Endometrial microvascular endothelial cells (primary cell): ENCODE data around the gene KLRK1. TPM values are rescaled to one million over a fixed set of nuclear protein-coding genes. Genes with fewer than 3 reads are reported as not detected.
"Not testable (repeated sequence)": the region's sequence is repeated elsewhere in the genome, so short reads cannot be mapped to it uniquely, and the experiment has no call there.

Experiments used
- in situ Hi-C: cut with HindIII; loops from 2 replicates; pipeline ENCODE4 v1.10.0; 2017; ENCODE audit warnings: low sequenced_read_pairs, low pct_unique_long_range_greater_than_20kb; ENCODE audit errors: inconsistent ontology term
- total RNA-seq: library from RNA; depleted of rRNA; stranded (reverse); fragments of >200 nt; gene quantifications from one replicate; pipeline ENCODE4 v1.2.3, GENCODE V29; 2015; ENCODE audit errors: inconsistent ontology term

Gene KLRK1
- total RNA-seq, 1 donor from 2014 or later: not detected

DNA sequence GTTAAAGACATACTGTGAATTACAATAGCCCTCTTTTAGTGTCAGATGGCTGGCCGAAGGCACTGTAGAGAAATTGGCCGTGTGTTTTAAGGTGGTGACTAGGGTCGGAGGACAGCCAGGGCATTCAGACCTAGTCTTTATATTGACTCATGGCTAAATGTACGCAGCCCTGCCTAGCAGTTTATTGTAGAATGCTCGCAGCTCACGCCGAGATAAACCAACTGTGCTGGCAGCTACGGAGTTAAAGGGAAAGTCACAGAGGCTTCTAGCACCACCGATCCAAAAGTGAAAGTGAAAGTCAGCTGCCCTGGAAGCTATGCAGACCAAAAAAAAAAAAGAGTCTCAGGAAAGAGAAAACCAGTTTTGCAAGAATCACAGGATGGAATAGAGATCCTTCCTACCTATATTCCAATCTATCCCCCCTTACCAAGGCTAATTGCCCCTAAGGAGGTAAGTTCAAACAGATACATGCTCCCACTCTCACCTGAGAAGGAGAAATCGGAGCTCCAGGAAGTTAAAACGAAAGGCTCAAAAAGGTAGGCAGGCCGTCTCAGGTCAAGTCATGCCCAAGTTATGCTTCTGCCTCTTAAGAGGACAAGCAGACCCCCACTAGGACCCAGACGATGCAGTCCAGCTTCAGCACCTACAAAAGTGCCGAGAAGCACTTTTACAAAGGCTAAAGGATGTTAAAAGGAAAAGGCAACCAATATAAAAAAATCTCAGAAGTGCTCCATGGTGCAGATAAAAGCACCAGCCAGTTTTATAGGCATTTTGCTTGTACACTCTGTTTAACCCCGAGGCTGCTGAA is 24.8 kb downstream of the KLRK1 start:
- in situ Hi-C loops: no loop called here

DNA sequence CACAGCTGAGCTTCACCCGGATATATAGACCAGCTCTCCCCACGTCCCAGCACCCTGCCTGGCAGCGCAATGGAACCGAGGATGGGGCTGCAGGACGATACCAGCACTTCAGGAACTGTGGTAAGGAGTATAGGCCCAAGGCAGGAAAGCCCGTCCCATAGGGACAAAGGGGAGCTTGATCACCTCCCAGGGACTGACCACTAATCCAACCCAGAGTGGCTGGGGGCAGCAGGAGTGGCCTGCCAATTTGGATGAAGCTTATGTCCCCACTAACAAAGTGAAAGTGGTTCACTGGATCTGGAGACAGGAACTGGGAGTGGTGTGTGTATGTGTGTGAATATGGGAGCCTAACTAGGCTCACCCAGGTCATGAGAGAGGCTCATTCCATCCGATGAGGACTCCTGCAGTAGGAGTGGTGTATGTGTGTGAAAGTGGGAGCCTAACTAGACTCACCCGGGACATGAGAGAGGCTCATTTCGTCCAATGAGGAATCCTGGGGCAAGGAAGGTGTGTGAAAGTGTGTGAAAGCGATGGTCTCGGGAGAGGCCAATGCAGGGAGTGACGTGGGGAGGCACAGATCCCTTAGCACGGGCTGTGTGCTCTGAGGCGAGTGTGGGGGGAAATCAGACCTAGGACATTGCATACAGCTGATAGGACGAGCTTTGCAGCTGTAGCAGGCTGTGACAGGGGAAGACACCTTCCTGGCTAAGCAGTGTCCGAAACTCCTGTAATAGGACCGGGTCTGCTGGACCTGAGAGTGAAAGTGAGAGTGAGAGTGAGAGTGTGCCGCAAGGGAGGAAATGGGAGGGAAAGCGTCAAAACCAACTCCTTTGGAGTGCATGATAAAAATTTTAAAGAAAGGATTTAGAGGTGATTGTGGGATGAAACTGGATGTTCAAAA is 25.7 kb downstream of the KLRK1 start:
- in situ Hi-C loops: no loop called here

DNA sequence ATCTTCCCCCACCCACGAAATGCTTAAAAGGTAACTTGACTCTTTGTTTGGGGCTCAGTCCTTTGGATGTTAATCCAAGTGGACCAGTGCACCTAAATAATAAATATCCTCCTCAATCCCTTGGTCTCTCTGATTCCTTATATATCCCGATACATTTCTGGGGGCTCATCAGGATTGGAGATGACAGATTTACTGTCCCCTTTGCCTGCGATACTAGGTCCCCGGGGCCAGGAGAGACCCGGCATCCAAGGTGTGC is 26.3 kb downstream of the KLRK1 start:
- in situ Hi-C loops: no loop called here

GRCh38 chr12:10362828-10363657 is 26.8 kb downstream of the KLRK1 start:
- in situ Hi-C loops: no loop called here

DNA sequence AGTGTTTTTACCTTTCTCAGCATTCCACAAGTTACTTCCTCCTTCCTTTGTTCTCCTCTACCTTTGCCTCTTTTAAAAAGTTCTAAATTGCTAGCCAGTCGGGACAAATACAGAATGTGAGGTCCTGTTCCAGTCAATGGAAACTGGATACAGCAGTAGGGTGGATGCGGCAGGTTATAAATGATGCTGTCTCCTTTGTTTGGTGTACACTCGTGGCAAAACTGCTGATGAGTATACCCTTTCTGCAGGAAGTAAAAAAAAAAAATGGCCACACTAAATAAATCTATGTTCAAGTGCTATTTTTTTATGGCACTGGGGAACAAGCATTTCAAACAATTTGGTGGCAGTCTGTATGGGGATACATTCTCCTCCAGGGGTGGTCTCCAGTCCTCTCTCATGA is 27.5 kb downstream of the KLRK1 start:
- in situ Hi-C loops: no loop called here

- in situ Hi-C loops: no loop called here
Measured at GRCh38 chr12:10361622-10362021, 28.2 kb downstream of the KLRK1 start.

GRCh38 chr12:10361084-10361483 is 28.8 kb downstream of the KLRK1 start:
- in situ Hi-C loops: no loop called here

- in situ Hi-C loops: no loop called here
Measured at GRCh38 chr12:10358969-10359368, 30.9 kb downstream of the KLRK1 start.

GRCh38 chr12:10358131-10358530 is 31.7 kb downstream of the KLRK1 start:
- in situ Hi-C loops: no loop called here

DNA sequence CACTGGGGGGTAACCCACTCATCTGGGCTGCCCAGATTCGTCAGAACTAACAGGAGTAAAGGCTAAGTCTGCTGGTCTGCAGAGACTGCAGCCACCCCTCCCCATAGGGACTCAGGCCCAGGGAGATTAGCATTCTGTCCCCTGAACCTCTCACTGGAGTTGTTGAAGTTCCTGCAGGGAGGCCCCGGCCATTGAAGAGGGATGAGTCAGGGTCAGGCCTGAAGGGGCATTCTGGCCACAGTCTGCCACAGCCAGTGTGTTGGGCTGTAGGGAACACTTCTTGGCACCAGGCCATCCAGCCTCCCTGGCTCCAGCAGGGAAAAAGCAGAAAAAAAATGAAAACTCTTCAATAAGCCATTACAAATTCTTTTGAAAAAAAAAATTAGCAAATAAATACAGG is 35.3 kb downstream of the KLRK1 start:
- in situ Hi-C loops: no loop called here

DNA sequence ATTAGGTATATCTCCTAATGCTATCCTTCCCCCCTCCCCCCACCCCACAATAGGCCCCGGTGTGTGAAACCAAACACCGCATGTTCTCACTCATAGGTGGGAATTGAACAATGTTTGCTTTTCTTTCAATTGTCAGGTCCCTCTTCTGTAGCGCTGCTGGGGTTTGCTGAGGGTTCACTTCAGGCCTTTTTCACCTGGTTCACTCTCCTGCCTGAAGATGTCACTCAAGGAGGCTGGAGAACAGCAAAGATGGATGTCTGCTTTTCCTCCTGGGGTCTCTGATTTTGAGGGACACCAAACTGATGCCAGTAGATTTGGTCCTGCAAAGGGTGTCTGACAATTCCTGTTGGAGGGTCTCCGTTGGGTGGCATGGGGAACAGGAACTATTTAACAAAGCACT is 35.8 kb downstream of the KLRK1 start:
- in situ Hi-C loops: no loop called here

- in situ Hi-C loops: not testable (repeated sequence)
Measured at GRCh38 chr12:10351457-10351856, 38.4 kb downstream of the KLRK1 start.

DNA sequence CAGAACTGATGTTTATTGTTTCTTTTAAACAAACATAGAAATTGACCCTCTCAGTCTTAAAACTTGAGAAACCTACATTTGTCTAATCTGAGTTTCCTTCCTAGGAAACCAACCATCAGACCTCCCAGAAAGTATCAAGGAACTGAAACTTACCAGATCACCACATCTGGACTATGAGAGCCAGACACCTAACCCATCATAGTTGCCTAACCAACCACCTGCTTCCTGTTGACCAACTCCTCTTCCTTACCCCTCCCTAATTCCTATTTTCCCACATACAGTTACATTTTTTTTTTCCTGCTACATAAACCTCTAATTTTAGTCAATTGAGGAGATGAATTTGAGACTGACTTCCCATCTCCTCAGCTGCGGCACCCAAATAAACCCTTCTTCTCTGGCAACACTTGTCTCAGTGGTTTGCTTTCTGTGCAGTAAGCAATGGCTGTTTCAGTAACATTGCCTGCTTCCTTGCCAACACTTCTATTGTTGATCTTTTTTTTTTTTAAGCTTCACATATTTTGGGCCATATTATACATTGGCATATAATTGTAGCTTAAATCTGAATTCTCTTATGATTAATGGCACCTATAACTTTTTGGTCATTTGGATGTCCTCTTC is 47.8 kb downstream of the KLRK1 start:
- in situ Hi-C loops: no loop called here

DNA sequence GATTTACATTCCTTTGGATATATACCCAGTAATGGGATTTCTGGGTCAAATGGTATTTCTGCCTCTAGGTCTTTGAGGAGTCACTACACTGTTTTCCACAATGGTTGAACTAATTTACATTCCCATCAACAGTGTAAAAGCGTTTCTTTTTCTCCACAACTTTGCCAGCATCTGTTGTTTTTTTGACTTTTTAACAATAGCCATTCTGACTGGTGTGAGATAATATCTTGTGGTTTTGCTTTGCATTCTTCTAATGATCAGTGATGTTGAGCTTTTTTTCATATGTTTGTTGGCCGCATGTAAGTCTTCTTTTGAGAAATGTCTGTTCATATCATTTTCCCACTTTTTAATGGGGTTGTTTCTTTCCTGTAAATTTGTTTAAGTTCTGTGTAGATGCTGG is 48.9 kb downstream of the KLRK1 start:
- in situ Hi-C loops: not testable (repeated sequence)

DNA sequence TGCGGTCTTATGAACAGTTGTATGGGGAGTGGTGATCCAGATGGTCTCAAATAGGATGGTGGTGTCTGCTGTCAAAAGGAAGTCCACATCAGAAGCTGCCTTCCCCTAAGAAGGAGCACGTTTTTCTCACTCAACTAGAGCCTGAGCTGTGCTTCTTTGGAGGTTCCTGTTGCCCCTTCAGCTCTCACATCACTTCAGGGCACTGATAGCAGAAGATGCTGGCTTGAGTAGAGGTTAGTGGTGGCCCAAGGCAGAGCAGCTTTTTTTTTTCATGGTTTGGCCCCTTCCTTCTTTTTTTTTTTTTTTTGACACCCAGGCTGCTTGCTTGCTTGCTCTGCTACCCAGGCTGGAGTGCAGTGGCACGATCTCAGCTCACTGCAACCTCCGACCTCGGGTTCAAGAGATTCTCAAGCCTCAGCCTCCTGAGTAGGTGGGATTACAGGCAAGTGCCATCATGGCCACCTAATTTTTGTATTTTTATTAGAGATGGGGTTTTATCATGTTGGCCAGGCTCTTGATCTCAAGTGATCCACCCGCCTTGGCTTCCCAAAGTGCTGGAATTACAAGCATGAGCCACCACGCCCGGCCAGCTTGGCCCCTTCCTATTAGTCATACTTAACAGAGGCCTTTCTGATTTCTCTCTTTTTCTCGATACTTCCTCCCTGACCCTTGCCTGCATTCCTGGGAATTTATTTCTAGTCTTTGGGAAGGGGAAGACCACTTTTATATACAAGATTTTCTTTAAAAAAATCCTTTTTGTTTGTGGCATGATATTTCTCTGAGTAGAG is 50.6 kb downstream of the KLRK1 start:
- in situ Hi-C loops: no loop called here

DNA sequence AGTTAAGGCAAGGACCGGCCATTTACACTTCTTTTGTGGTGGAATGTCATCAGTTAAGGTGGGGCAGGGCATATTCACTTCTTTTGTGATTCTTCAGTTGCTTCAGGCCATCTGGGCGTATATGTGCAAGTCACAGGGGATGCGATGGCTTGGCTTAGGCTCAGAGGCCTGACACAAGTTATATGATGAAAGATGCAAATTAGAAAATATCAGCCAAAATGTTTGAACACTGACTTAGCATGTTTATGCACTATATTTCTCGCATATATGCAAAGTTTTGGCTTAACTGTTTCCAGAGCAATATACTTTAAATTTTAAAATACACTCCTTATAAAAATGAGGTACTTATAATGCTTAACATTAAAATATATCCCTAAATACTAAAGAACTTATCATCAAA is 51.4 kb downstream of the KLRK1 start:
- in situ Hi-C loops: not testable (repeated sequence)

DNA sequence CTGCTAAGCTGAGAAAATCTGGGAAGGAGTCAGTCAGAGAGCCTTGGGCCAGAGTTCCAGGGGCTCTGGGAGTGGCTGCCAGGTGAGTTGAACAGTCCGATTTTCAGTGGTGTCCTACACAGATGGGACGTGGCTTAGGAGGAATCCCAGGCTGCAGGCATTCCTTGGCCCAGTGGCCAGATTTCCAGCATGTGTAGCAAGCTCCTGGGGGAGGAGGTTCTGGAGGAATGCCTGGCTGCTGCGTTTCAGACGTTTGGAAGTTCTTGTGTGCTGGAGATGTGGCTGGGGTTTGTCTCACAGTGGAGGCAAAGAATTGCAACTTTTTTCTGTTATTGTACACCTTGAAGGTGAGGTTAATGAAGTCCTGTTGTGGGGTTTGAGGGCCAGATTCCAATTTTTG is 53.6 kb downstream of the KLRK1 start:
- in situ Hi-C loops: not testable (repeated sequence)

DNA sequence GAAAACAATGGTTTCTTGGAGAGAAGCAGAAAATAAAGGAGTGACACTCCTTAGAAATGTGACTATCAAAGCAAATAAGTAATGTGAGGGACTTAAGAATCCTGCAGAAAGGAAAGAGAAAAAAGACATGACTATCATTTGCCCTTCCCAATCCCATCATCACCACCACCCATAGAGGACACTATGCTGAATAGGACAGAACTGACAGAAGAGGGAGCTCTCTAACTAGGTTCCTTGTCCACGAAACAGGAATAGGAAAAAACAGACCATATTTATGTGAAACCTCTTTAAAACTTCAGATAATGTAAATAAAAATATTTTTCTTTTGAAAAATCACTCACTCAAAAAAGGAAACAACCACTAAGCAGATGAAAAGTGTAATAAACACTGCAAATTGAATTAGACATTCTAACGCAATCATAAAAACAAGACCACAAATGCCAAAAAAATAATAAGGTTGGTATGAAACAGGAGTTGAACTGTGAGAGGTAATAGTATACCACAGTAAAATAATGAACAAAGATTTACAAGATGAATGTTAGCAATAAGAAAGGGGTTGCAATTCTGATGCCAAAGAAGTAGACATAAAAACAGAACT is 58.1 kb downstream of the KLRK1 start:
- in situ Hi-C loops: no loop called here
